Gastrocnemius medialis (tissue), 4 donors: ENCODE measurements around the gene RTN3.

Experiments used
- POLR2A ChIP-seq, 2 donors: fragments of 450-650 bp; IDR thresholded peaks; one replicate each; pipeline ENCODE4 v1.6.1; 2017; ENCODE audit warnings: antibody characterized with exemption in 2 of 2, mild to moderate bottlenecking in 2 of 2, moderate library complexity in 2 of 2
- TF ChIP-seq, protein P1 (sequence below), 5 experiments: fragments of 450-650 bp in 3 of 5; fragments of 200-600 bp in 2 of 5; sonication (generic) in 2 of 5; IDR thresholded peaks in 4 of 5; conservative IDR thresholded peaks in 1 of 5; 1 replicate in 4 of 5; 2 replicates in 1 of 5; pipeline ENCODE4 v1.5.1; 2016 to 2019; ENCODE audit warnings: antibody characterized with exemption in 5 of 5, mild to moderate bottlenecking in 3 of 5, moderate library complexity in 3 of 5

DNA sequence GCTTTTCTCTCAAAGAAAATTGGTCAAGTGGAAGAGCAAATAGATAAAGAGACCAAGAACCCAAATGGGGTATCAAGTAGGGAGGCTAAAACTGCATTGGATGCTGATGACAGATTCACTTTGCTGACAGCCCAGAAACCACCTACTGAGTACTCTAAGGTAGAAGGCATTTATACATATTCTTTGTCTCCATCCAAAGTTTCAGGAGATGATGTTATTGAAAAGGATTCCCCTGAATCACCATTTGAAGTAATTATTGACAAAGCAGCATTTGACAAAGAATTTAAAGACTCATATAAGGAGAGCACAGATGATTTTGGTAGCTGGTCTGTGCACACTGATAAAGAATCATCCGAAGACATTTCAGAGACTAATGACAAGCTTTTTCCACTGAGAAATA, 37.7 kb downstream of the RTN3 start:
- TF ChIP-seq POLR2A (IDR thresholded peaks at IDR 0.05), result no peak
- TF ChIP-seq, protein P1, sequence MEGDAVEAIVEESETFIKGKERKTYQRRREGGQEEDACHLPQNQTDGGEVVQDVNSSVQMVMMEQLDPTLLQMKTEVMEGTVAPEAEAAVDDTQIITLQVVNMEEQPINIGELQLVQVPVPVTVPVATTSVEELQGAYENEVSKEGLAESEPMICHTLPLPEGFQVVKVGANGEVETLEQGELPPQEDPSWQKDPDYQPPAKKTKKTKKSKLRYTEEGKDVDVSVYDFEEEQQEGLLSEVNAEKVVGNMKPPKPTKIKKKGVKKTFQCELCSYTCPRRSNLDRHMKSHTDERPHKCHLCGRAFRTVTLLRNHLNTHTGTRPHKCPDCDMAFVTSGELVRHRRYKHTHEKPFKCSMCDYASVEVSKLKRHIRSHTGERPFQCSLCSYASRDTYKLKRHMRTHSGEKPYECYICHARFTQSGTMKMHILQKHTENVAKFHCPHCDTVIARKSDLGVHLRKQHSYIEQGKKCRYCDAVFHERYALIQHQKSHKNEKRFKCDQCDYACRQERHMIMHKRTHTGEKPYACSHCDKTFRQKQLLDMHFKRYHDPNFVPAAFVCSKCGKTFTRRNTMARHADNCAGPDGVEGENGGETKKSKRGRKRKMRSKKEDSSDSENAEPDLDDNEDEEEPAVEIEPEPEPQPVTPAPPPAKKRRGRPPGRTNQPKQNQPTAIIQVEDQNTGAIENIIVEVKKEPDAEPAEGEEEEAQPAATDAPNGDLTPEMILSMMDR (IDR thresholded peaks at IDR 0.05 in 4 of 5, conservative IDR thresholded peaks at IDR 0.05 in 1 of 5), result no peak
